ENCODE data around the gene MAEL.
A peak's percentile ranks its signal among the peaks of the same experiment; 100 is the strongest.

The MAEL gene

DNA sequence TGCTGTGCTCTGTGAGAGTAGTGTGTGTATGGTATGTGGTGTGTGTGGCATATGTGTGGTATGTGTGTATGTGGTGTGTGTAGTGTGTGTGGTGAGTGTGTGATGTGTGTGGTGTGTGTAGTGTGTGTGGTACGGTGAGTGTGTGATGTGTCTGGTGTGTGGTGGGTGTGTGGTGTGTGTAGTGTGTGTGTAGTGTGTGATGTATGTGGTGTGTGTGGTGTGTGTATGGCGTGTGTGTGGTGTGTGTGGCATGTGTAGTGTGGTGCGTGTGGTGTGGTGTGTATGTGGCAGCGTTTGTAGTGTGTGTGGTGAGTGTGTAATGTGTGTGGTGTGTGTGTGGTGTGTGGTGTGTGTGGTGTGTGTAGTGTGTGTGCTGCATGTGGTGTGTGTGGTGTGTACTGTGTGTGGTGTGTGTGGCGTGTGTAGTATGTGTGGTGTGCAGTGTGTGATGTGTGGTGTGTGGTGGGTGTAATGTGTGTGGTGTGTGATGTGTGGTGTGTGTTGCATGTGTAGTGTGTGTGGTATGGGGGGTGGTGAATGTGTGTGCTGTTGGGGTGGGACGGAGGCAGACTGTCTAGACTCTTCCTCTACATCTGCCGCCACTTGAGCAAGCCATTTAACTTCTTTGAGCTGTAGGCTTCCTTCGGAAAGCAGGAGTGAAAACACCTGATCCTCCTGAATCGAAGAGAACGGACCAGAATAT, 67.6 kb downstream of the MAEL start:
- TF ChIP-seq, protein P1, sequence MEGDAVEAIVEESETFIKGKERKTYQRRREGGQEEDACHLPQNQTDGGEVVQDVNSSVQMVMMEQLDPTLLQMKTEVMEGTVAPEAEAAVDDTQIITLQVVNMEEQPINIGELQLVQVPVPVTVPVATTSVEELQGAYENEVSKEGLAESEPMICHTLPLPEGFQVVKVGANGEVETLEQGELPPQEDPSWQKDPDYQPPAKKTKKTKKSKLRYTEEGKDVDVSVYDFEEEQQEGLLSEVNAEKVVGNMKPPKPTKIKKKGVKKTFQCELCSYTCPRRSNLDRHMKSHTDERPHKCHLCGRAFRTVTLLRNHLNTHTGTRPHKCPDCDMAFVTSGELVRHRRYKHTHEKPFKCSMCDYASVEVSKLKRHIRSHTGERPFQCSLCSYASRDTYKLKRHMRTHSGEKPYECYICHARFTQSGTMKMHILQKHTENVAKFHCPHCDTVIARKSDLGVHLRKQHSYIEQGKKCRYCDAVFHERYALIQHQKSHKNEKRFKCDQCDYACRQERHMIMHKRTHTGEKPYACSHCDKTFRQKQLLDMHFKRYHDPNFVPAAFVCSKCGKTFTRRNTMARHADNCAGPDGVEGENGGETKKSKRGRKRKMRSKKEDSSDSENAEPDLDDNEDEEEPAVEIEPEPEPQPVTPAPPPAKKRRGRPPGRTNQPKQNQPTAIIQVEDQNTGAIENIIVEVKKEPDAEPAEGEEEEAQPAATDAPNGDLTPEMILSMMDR (IDR thresholded peaks at IDR 0.05; ENCODE audit: insufficient read depth, low read length): no peak
- TF ChIP-seq POLR2AphosphoS5 (IDR thresholded peaks at IDR 0.05; ENCODE audit: low read depth): no peak
- TF ChIP-seq SPI1 (IDR thresholded peaks at IDR 0.05; ENCODE audit: borderline replicate concordance, low read depth): no peak
- TF ChIP-seq, protein P2, sequence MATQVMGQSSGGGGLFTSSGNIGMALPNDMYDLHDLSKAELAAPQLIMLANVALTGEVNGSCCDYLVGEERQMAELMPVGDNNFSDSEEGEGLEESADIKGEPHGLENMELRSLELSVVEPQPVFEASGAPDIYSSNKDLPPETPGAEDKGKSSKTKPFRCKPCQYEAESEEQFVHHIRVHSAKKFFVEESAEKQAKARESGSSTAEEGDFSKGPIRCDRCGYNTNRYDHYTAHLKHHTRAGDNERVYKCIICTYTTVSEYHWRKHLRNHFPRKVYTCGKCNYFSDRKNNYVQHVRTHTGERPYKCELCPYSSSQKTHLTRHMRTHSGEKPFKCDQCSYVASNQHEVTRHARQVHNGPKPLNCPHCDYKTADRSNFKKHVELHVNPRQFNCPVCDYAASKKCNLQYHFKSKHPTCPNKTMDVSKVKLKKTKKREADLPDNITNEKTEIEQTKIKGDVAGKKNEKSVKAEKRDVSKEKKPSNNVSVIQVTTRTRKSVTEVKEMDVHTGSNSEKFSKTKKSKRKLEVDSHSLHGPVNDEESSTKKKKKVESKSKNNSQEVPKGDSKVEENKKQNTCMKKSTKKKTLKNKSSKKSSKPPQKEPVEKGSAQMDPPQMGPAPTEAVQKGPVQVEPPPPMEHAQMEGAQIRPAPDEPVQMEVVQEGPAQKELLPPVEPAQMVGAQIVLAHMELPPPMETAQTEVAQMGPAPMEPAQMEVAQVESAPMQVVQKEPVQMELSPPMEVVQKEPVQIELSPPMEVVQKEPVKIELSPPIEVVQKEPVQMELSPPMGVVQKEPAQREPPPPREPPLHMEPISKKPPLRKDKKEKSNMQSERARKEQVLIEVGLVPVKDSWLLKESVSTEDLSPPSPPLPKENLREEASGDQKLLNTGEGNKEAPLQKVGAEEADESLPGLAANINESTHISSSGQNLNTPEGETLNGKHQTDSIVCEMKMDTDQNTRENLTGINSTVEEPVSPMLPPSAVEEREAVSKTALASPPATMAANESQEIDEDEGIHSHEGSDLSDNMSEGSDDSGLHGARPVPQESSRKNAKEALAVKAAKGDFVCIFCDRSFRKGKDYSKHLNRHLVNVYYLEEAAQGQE (IDR thresholded peaks at IDR 0.05; ENCODE audit: insufficient replicate concordance, low read depth): no peak
- Histone ChIP-seq H3K27me3 (ENCODE audit: insufficient read depth, poor library complexity, severe bottlenecking) (no peaks in the 10 kb centered on the region), H3K4me3 (replicated peaks; ENCODE audit: insufficient read depth, low read length) (no peak overlapping the region), H3K27ac (replicated peaks) (no peak overlapping the region)
- DNase-seq (ENCODE audit: low read depth in 1 of 2, low spot score in 1 of 2): peak in 1 of 2 experiments; percentile 36

DNA sequence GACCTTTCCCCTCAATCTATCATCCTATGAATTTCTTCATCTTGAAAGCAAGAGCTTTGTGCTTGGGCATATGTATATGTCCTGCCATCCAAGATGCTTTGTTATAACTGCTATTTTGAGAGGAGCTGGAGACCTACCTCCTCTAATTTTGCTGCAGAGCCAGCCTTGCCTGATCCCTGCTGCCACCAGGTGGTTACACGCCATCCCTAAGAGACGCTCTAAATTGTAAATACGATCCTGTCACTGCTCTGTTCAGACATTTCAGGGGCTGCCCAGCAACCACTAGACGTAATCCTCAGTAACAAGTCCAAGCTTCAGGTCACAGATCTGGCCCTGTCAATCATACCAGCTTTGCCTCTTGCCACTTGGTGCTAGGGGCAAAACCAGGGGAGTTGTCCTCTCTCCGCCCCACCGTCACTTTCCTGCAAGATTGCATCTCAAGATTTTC, 68.2 kb downstream of the MAEL start:
- no peak for TF ChIP-seq SPI1 (IDR thresholded peaks at IDR 0.05; ENCODE audit: borderline replicate concordance, low read depth)
- TF ChIP-seq, protein P1 (IDR thresholded peaks at IDR 0.05; ENCODE audit: insufficient read depth, low read length): peak; percentile 49
- peak; percentile 17 to 74 for DNase-seq (ENCODE audit: low read depth in 1 of 2, low spot score in 1 of 2)
- Histone ChIP-seq H3K27ac (replicated peaks) (no peak overlapping the region), H3K27me3 (ENCODE audit: insufficient read depth, poor library complexity, severe bottlenecking) (no peaks in the 10 kb centered on the region), H3K4me3 (replicated peaks; ENCODE audit: insufficient read depth, low read length) (no peak overlapping the region)

DNA sequence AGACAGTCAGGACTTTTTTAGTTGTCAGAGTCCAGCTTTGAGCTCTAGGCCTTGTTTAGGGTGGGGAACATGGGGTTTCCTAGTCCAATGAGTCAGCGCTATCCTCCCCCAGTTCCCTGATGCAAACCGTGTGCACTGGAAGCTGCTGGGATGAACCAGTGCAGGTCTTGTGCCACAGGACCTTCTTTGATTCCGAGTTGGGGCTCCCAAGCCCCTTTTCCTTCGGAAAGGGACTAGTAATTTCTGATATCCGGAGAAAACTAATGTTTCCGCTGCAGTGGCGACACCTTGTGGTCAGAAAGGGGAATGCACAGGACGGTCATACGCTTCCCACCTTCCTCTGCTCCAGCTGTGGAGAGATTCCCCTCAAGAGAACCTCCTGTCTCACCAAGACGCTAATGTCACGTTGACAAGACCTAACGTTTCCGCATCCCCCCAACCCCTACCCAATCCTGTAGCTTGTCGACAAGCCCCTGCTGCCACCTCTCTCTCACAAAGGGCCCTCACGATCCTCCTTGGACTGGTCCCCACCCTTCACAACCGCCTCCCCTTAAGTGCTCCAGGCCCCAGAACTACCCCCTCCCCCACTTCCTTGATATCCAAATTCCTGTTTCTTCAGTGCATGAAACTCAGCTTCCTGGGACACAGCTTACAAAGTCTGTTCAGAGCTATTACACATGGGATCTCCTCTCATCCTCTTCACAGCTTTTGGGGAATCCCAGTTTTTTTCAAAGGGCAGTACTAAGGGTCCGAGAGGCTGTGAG, 70.1 kb downstream of the MAEL start:
- no peaks in the 10 kb centered on the region for H3K27me3 ChIP-seq (ENCODE audit: insufficient read depth, poor library complexity, severe bottlenecking)
- DNase-seq (ENCODE audit: low read depth in 1 of 2, low spot score in 1 of 2): peak in 1 of 2 experiments; percentile 65
- no peak overlapping the region for H3K4me3 ChIP-seq (replicated peaks; ENCODE audit: insufficient read depth, low read length)
- TF ChIP-seq, protein P1 (IDR thresholded peaks at IDR 0.05; ENCODE audit: insufficient read depth, low read length): peak; percentile 96
- TF ChIP-seq, protein P2 (IDR thresholded peaks at IDR 0.05; ENCODE audit: insufficient replicate concordance, low read depth): no peak
- no peak for TF ChIP-seq SPI1 (IDR thresholded peaks at IDR 0.05; ENCODE audit: borderline replicate concordance, low read depth)
- no peak for TF ChIP-seq POLR2AphosphoS5 (IDR thresholded peaks at IDR 0.05; ENCODE audit: low read depth)
- H3K27ac ChIP-seq (replicated peaks): peak overlapping the region; percentile 26; the same call in 1 of the 2 replicates

Measured in HL-60 (cell line).